ENCODE measurements around the gene GNG3.

- TF ChIP-seq CTCF (conservative IDR thresholded peaks at IDR 0.05; ENCODE audit: low read depth, low read length), result no peak
- TF ChIP-seq EZH2phosphoT487 (IDR thresholded peaks at IDR 0.05; ENCODE audit: borderline replicate concordance, low read length), result no peak
Measured at GRCh38 chr11:62719302-62719978, 12.0 kb downstream of the GNG3 start.
